ENCODE data around the gene NTPCR. TPM values are rescaled to one million over a fixed set of nuclear protein-coding genes. Genes with fewer than 3 reads are reported as not detected.
A peak's percentile ranks its signal among the peaks of the same experiment; 100 is the strongest.

The NTPCR gene
- total and polyA plus RNA-seq, 8 donors: 35.1 to 68.3 (median 56.8) TPM

GRCh38 chr1:232942413-232943294, 7.8 kb upstream of the NTPCR start:
- Histone ChIP-seq H3K27me3 (no peaks in the 10 kb centered on the region), H3K36me3 (no peaks in the 10 kb centered on the region), H3K27ac (no peak overlapping the region), H3K9me3 (no peaks in the 10 kb centered on the region), H3K4me1 (no peaks in the 10 kb centered on the region), H3K4me3 (no peak overlapping the region)
- intact Hi-C loops (cut with DNase I): no loop called here
- TF ChIP-seq, protein P1, sequence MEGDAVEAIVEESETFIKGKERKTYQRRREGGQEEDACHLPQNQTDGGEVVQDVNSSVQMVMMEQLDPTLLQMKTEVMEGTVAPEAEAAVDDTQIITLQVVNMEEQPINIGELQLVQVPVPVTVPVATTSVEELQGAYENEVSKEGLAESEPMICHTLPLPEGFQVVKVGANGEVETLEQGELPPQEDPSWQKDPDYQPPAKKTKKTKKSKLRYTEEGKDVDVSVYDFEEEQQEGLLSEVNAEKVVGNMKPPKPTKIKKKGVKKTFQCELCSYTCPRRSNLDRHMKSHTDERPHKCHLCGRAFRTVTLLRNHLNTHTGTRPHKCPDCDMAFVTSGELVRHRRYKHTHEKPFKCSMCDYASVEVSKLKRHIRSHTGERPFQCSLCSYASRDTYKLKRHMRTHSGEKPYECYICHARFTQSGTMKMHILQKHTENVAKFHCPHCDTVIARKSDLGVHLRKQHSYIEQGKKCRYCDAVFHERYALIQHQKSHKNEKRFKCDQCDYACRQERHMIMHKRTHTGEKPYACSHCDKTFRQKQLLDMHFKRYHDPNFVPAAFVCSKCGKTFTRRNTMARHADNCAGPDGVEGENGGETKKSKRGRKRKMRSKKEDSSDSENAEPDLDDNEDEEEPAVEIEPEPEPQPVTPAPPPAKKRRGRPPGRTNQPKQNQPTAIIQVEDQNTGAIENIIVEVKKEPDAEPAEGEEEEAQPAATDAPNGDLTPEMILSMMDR (IDR thresholded peaks at IDR 0.05): no peak
- no peak for ATAC-seq
- no peak for DNase-seq

- Histone ChIP-seq H3K4me3 (no peak overlapping the region), H3K27ac (no peak overlapping the region), H3K27me3 (no peaks in the 10 kb centered on the region), H3K4me1 (no peaks in the 10 kb centered on the region), H3K9me3 (no peaks in the 10 kb centered on the region), H3K36me3 (no peaks in the 10 kb centered on the region)
- no peak for ATAC-seq
- no peak for DNase-seq
- TF ChIP-seq, protein P1 (IDR thresholded peaks at IDR 0.05): no peak
- intact Hi-C loops (cut with DNase I): no loop called here
Measured at GRCh38 chr1:232943679-232944252, 6.6 kb upstream of the NTPCR start.

GRCh38 chr1:232944347-232944746, 6.1 kb upstream of the NTPCR start:
- Histone ChIP-seq H3K27me3 (no peaks in the 10 kb centered on the region), H3K4me3 (no peak overlapping the region), H3K9me3 (no peaks in the 10 kb centered on the region), H3K4me1 (no peaks in the 10 kb centered on the region), H3K27ac (no peak overlapping the region), H3K36me3 (no peaks in the 10 kb centered on the region)
- intact Hi-C loops (cut with DNase I): no loop called here
- ATAC-seq (no peak), DNase-seq (no peak)
- TF ChIP-seq, protein P1 (IDR thresholded peaks at IDR 0.05): no peak

- Histone ChIP-seq H3K27me3 (no peaks in the 10 kb centered on the region), H3K4me3 (peak overlapping the region; percentile 72 to 77), H3K4me1 (peaks cover 4 to 24% of the 10 kb centered on the region in 2 donors), H3K9me3 (no peaks in the 10 kb centered on the region), H3K36me3 (no peaks in the 10 kb centered on the region), H3K27ac (peak overlapping the region; percentile 77 to 84)
- intact Hi-C loops (cut with DNase I): no loop called here
- DNase-seq: no peak
- TF ChIP-seq, protein P1 (IDR thresholded peaks at IDR 0.05): no peak
- no peak for ATAC-seq
Measured at GRCh38 chr1:232949636-232950196, 695 bp upstream of the NTPCR start.

- peak overlapping the region; percentile 72 to 77 for H3K4me3 ChIP-seq
- H3K36me3 ChIP-seq: no peaks in the 10 kb centered on the region
- H3K9me3 ChIP-seq: no peaks in the 10 kb centered on the region
- no peaks in the 10 kb centered on the region for H3K27me3 ChIP-seq
- H3K27ac ChIP-seq: peak overlapping the region in 1 of 2 donors; percentile 77
- H3K4me1 ChIP-seq: peaks cover 4 to 24% of the 10 kb centered on the region in 2 donors
- intact Hi-C loops (cut with DNase I): no loop called here
- TF ChIP-seq, protein P1 (IDR thresholded peaks at IDR 0.05): no peak
- DNase-seq (no peak), ATAC-seq (peak; percentile 54)
Measured at GRCh38 chr1:232951180-232951579, 769 bp downstream of the NTPCR start.

All from left lung (tissue), 10 donors.